GM23338 (cell line): ENCODE data around the gene TXNDC17.

Source experiments
- CREB1 ChIP-seq: fragments of 250-450 bp; sonication (Bioruptor Pico); IDR thresholded peaks from 2 replicates; pipeline ENCODE4 v1.5.0; 2020; ENCODE audit warnings: low read depth, mild to moderate bottlenecking, moderate library complexity
- CTCF ChIP-seq, 2 experiments: fragments of 200-600 bp in 1 of 2; sonication (generic) in 1 of 2; conservative IDR thresholded peaks; 2 replicates each; pipeline versions ENCODE4 v1.5.1 to v1.6.1; 2016 to 2017; ENCODE audit warnings: antibody characterized with exemption in 2 of 2, low read depth in 2 of 2, mild to moderate bottlenecking in 2 of 2, moderate library complexity in 1 of 2
- EZH2 ChIP-seq: fragments of 200-600 bp; sonication (generic); IDR thresholded peaks from one replicate; pipeline ENCODE4 v1.8.0; 2017; ENCODE audit warnings: antibody characterized with exemption, mild to moderate bottlenecking, low read depth; ENCODE audit not compliant: unreplicated experiment
- EZH2phosphoT487 ChIP-seq: fragments of 200-600 bp; sonication (generic); IDR thresholded peaks from one replicate; pipeline ENCODE4 v1.8.1; 2018; ENCODE audit warnings: antibody characterized with exemption; ENCODE audit not compliant: unreplicated experiment
- JUNB ChIP-seq: IDR thresholded peaks from one replicate; pipeline ENCODE4 v1.6.1; 2016; ENCODE audit warnings: antibody characterized with exemption; ENCODE audit not compliant: unreplicated experiment
- NANOG ChIP-seq: IDR thresholded peaks from 2 replicates; pipeline ENCODE4 v1.6.1; 2016; ENCODE audit warnings: antibody characterized with exemption, borderline replicate concordance
- POLR2AphosphoS5 ChIP-seq: IDR thresholded peaks from 2 replicates; pipeline ENCODE4 v1.6.1; 2016; ENCODE audit warnings: antibody characterized with exemption, low read depth
- REST ChIP-seq: IDR thresholded peaks from one replicate; pipeline ENCODE4 v1.6.1; 2018; ENCODE audit warnings: antibody characterized with exemption; ENCODE audit not compliant: unreplicated experiment
- STAT1 ChIP-seq: IDR thresholded peaks from one replicate; pipeline ENCODE4 v1.6.1; 2016; ENCODE audit warnings: antibody characterized with exemption; ENCODE audit not compliant: unreplicated experiment
- ZNF114 ChIP-seq: fragments of 250-450 bp; sonication (Bioruptor Pico); IDR thresholded peaks from 2 replicates; pipeline ENCODE4 v1.5.0; 2020; ENCODE audit warnings: mild to moderate bottlenecking, moderate library complexity
- ZNF331 ChIP-seq: fragments of 250-450 bp; sonication (Bioruptor Pico); IDR thresholded peaks from 2 replicates; pipeline ENCODE4 v1.5.0; 2020; ENCODE audit warnings: low read depth, mild to moderate bottlenecking, moderate library complexity
- ZNF462 ChIP-seq: fragments of 250-450 bp; sonication (Bioruptor Pico); IDR thresholded peaks from 2 replicates; pipeline ENCODE4 v1.5.0; 2020; ENCODE audit warnings: mild to moderate bottlenecking, moderate library complexity
- TF ChIP-seq, protein P1 (sequence below): IDR thresholded peaks from 2 replicates; pipeline ENCODE4 v1.6.1; 2016; ENCODE audit warnings: antibody characterized with exemption

- TF ChIP-seq CTCF (conservative IDR thresholded peaks at IDR 0.05; ENCODE audit: low read depth in 2 of 2) (no peak), POLR2AphosphoS5 (no peak), EZH2 (no peak), ZNF462 (no peak), REST (no peak), EZH2phosphoT487 (no peak), CREB1 (no peak), ZNF114 (CRISPR knock-in tag) (no peak), ZNF331 (CRISPR knock-in tag) (no peak), NANOG (no peak), JUNB (no peak), STAT1 (no peak)
- TF ChIP-seq, protein P1, sequence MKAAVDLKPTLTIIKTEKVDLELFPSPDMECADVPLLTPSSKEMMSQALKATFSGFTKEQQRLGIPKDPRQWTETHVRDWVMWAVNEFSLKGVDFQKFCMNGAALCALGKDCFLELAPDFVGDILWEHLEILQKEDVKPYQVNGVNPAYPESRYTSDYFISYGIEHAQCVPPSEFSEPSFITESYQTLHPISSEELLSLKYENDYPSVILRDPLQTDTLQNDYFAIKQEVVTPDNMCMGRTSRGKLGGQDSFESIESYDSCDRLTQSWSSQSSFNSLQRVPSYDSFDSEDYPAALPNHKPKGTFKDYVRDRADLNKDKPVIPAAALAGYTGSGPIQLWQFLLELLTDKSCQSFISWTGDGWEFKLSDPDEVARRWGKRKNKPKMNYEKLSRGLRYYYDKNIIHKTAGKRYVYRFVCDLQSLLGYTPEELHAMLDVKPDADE: no peak
These were observed 4.8 kb upstream of the TXNDC17 start for GRCh38 chr17:6636105-6636504.
